Activated CD4-positive, alpha-beta T cell treated with anti-CD3 and anti-CD28 coated beads, Interleukin-2, Interleukin-6, amounts not matched to agents 100 ng/mL and 50 ng/mL, durations not matched to agents 16 hours and 8 hours (primary cell): Measurements from ENCODE around the gene TEX13A.
"Not testable (repeated sequence)": the region's sequence is repeated elsewhere in the genome, so short reads cannot be mapped to it uniquely, and the experiment has no call there.

ENCODE experiments used
- DNase-seq: peaks from one replicate; pipeline ENCODE4 v3.0.0-alpha.2; 2020

The TEX13A gene, protein sequence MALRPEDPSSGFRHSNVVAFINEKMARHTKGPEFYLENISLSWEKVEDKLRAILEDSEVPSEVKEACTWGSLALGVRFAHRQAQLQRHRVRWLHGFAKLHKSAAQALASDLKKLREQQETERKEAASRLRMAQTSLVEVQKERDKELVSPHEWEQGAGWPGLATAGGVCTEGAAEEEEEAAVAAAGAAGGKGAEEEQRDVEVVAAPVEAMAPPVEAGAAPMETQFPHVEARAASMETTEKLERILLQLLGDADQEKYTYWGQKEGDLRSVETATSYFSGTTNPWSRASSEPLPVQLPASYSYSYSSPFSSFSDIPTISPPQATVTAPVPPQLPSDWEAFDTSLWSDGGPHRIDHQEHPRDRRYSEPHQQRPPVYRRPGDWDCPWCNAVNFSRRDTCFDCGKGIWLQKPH

GRCh38 chrX:105220636-105221035, at the start of gene TEX13A:
Gene TEX13A (minus strand): TSS chrX:105220694. CDS start chrX:105220397, 297 bp downstream.
- no peak for DNase-seq

DNA sequence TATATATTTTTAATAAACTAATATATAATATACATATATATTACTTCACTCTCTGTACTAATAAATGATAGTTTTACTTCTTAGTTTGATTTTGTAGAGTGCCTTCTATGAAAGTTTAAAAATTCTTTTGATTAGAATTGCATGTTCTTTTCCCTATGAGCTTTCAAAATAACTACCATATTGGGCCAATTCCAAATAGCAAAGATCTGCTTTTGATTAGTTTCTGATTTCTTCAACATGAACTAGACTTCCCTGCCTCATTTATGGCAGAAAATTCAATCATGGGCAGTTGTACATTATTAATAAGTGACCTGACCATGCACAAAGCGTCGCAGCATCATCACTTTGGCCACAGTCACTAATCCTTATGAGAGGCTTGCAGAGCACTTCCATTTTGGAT, 48.9 kb upstream of the TEX13A start:
- DNase-seq, result no peak

GRCh38 chrX:105267167-105267566, 46.7 kb upstream of the TEX13A start:
- no peak for DNase-seq

GRCh38 chrX:105266456-105266855, 46.0 kb upstream of the TEX13A start:
- DNase-seq, result no peak

GRCh38 chrX:105265093-105265492, 44.6 kb upstream of the TEX13A start:
- no peak for DNase-seq

GRCh38 chrX:105263801-105264200, 43.3 kb upstream of the TEX13A start:
- DNase-seq, result no peak

- no peak for DNase-seq
Measured at GRCh38 chrX:105263171-105263570, 42.7 kb upstream of the TEX13A start.

DNA sequence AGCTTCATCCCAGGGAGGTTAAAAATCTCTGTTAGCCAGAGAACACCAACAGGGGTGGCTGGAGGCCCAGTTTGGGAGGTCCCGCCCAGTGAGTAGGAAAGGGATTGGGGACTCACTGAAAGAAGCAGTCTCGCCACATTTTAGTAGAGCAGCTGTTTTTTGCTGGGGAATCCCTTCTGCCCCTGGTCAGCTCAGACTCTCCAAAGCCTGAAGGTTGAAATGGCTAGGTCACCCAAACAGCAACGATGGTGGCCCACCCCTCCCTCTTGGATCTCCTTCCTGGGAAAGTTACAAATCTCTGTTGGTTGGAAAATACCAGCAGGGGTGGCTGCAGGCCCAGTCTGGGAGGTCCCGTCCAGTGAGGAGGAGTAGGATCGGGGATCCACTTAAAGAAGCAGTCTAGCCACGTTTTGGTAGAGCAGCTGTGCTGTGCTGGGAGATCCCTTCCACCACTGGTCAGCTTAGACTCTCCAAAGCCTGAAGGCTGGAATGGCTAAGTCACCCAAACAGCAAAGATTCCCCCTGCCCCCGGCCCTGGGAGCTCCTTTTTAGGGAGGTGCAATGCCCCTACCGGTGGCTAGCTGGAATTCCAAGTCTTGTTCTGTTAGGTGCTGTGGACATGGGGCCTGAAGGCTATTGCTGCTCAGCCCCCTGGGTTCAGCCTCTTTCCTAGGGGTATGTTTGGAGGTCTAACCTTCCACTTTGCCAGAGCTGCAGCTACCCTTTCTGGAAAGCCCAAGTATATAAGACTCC, 40.0 kb upstream of the TEX13A start:
- no peak for DNase-seq

DNA sequence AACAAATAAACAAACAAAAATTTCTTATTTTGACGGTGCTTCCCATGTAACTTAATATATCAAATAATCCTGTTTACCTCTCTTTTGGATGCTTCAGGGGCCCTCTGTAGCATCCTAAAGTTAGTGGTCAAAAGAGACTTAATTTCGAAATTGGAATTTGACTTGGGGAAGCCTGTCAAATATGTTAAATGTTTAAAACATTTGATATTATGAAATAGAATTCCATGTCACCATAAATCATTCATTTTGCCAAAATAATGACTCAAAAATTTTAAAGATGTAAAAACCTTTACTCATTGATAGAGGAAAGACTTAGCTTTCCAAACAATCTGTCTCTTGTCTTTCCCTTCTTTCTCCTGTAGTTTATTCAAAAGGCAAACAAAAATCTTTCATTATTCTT, 20.6 kb upstream of the TEX13A start:
- DNase-seq, result no peak

DNA sequence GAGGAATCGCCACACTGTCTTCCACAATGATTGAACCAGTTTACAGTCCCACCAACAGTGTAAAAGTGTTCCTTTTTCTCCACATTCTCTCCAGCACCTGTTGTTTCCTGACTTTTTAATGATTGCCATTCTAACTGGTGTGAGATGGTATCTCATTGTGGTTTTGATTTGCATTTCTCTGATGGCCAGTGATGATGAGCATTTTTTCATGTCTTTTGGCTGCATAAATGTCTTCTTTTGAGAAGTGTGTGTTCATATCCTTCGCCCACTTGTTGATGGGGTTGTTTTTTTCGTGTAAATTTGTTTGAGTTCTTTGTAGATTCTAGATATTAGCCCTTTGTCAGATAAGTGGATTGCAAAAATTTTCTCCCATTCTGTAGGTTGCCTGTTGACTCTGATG, 16.9 kb upstream of the TEX13A start:
- not testable (repeated sequence) for DNase-seq

DNA sequence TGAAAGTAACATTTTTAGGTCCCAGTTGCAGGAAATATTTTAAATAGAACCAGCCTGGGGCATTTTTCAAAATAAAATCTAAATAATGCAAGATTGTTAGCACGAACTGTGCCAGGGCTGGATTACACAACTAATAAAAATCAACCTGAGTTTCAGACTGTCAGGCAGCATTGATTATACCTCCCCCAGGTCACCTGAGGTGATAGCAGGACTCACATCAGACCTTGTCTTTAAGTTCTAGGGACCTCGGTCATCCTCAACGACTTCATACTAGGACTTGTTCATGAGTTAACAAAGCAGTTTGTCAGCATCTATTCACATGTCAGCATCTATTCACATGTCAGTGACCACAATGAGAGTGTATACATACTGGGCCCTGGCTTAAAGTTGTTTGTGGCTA, 8.7 kb upstream of the TEX13A start:
- no peak for DNase-seq

DNA sequence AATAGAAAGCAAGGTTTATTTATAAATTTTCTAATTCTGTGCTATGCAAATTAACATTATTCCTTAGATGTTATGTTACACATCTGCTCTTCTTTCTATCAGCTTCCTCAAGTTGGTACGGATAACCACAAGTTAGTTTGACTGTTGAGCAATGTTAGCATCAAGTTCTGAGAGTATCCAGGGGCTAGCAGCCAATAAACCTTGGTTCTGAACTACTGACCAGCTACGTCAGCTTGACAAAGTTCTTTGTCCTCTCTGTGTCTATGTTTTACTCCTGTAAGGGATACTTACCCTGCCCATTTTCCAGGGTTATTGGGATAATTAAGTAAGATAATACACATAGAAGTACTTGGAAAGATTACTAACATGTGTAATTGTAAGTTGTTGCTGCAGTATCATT, 8.1 kb upstream of the TEX13A start:
- no peak for DNase-seq

DNA sequence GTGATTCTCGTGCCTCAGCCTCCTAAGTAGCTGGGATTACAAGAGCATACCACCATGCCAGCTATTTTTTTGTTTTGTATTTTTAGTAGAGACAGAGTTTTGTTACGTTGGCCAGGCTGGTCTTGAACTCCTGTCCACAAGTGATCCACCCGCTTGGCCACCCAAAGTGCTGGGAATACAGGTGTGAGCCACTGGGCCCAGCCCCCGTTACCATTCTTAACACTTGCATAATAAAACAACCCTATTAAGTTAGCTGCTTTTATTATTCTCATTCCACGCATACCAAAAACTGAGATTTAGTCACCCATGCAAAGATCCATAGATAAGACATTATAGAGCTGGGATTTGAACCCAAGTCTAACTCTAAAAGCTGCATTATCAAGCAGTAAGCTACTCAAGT, 6.0 kb upstream of the TEX13A start:
- no peak for DNase-seq

DNA sequence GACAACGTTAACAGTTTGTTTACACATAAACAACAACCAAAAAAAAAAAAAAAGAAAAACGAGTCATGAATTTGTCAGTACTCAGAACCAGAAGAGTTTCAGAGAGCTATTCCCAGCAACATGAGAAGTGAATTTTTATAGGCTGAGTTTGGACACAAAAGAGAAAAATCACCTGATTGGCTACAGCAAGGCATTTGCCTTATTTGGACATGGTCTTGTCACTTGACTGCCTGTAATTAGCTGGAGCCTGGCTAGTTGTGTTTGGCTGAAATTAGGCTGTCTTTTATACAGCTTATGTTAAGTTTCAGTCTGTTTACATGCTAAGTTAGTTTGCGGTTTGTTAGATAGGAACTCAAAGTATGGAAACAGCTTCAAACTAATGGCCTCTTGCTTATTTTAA, 880 bp upstream of the TEX13A start:
- no peak for DNase-seq

GRCh38 chrX:105219454-105220401, 766 bp downstream of the TEX13A start:
- no peak for DNase-seq

- DNase-seq, result no peak
Measured at GRCh38 chrX:105211066-105211575, 9.4 kb downstream of the TEX13A start.

DNA sequence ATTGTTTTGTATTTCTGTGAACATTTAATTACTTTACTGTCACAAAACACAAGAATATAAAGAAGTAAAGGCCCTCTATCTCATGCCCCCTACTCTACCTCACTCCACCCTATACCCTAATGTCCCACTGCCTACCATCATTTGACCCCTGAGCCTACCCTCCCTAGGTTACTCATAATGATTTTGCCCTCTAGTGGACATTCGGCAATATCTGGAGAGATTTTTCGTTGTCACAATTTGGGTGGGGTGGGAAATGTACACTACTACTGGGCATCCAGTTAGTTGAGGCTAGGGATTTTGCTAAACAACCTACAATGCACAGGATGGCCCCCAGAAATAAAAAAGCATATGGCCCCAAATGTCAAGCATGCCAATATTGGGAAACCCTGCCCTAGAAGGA, 10.2 kb downstream of the TEX13A start:
- DNase-seq, result no peak

DNA sequence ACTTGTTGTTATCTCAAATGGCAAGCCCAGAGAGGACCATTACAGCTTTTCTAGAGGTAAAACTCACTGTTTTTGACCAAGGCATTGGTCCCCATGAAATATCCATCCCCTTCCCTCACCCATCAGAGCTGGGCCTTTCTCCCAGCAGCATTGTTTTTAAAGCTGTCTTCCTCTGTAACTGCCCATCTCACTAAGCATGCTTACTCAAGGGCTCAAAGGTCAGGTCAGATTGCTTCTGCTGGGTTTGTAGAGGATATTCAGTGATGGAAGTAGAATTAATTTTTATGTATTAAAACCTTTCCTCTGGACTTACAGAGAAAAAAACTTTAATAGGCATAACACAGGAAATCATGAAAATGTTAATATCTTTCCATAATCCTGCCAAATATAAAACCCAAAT, 11.1 kb downstream of the TEX13A start:
- no peak for DNase-seq

GRCh38 chrX:105191878-105192277, 28.6 kb downstream of the TEX13A start:
- peak; percentile 5 for DNase-seq

- DNase-seq, result peak; percentile 43
Measured at GRCh38 chrX:105190252-105190853, 30.1 kb downstream of the TEX13A start.

DNA sequence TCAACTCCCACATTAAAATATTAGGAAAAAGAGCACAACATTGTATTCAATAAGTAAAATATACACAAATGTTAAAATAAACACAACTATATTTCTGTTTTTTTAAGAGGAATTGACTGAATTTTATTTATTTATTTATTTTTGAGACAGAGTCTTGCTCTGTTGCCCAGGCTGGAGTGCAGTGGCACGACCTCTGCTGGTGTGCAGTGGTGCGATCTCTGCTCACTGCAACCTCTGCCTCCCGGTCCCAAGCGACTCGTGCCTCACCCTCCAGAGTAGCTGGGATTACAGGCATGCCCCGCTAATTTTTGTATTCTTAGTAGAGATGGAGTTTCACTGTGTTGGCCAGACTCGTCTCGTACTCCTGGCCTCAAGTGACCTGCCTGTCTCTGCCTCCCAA, 31.4 kb downstream of the TEX13A start:
- DNase-seq, result no peak

DNA sequence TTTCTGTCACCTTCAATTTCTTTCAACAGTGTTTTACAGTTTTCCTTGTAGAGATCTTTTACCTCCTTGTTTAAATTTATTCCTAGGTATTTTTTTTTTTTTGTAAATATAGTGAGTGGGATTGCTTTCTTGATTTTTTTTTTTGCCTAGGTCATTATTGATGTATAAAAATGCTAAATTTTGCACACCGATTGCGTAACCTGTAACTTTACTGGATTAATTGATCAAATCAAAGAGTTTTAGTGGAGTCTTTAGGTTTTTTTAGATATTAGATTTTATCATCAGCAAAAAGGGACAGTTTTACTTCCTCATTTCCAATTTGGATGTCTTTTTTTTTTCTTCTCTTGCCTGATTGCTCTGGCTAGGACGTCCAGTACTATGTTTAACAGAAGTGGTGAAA, 40.9 kb downstream of the TEX13A start:
- no peak for DNase-seq

DNA sequence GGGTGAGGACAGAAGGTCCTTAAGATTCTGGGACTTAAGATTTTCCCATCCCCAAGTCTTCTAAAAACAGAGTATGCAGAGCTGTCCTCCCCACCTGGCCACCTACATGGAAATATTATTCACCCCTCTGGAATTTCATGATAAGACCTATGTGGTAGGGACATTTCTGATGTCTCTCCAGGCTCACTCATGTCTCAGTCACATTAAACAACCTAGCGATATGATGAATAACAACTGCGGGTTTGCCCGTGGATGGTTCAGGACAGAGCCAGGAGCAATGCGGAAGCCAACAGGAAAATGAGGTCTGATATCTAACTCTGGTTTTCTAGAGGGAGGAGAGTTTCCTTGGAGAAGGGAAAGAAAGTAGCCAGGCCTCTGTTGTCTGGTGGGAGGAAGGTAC, 47.4 kb downstream of the TEX13A start:
- no peak for DNase-seq
